Endothelial cell of umbilical vein (primary cell): ENCODE measurements around the gene COPZ2. TPM values are rescaled to one million over a fixed set of nuclear protein-coding genes. Genes with fewer than 3 reads are reported as not detected.

Experiments
- BruUV-seq: library from RNA; stranded (reverse); fragments of 400-500 nt; replicated peaks from 2 replicates; lab custom pipeline; 2021; lab: Mats Ljungman, UMichigan
- CTCF ChIA-PET: fragments of 300-600, 350-600 bp; sonication (Branson Sonifier 250); formaldehyde crosslinking; loops from one replicate; lab custom pipeline; 2021; ENCODE audit warnings: antibody characterized with exemption, inconsistent platforms; lab: Charles Lee
- POLR2A ChIA-PET: fragments of 300-600, 350-600 bp; sonication (Branson Sonifier 250); formaldehyde crosslinking; loops from one replicate; lab custom pipeline; 2021; ENCODE audit warnings: antibody characterized with exemption, inconsistent platforms; lab: Charles Lee
- DNase-seq: peaks from one replicate; pipeline ENCODE4 v3.0.0-alpha.2; 2011; ENCODE audit warnings: low read depth, low spot score
- FAIRE-seq: peaks from 2 replicates; lab custom pipeline; 2011; peaks lifted over from hg19 to GRCh38; lab: Jason Lieb, UNC
- H2AFZ ChIP-seq: 2 replicates; pipeline ENCODE4 v1.6.0; 2012; ENCODE audit warnings: low read depth, low read length, control low read depth, inconsistent platforms
- H3K27ac ChIP-seq: 2 replicates; pipeline ENCODE4 v1.5.1; 2011; ENCODE audit warnings: low read depth, mild to moderate bottlenecking, control low read depth, low read length, moderate library complexity; ENCODE audit not compliant: insufficient read depth
- H3K27me3 ChIP-seq, 2 experiments: 2 replicates each; pipeline versions ENCODE4 v1.6.0 to v1.6.1; 2011; ENCODE audit warnings: low read length in 2 of 2, mixed read lengths in 1 of 2; ENCODE audit not compliant: control insufficient read depth in 2 of 2, insufficient read depth in 2 of 2
- H3K36me3 ChIP-seq, 2 experiments: 2 replicates in 1 of 2; 3 replicates in 1 of 2; pipeline ENCODE4 v1.5.1; 2011; ENCODE audit warnings: low read length in 2 of 2, mild to moderate bottlenecking in 1 of 2, moderate library complexity in 1 of 2; ENCODE audit not compliant: control insufficient read depth in 2 of 2, insufficient read depth in 2 of 2; ENCODE audit errors: extremely low read depth in 1 of 2
- H3K4me1 ChIP-seq: 3 replicates; pipeline ENCODE4 v1.5.1; 2011; ENCODE audit warnings: mild to moderate bottlenecking, low read length; ENCODE audit not compliant: control insufficient read depth, insufficient read depth; ENCODE audit errors: extremely low read depth
- H3K4me2 ChIP-seq: 2 replicates; pipeline ENCODE4 v1.6.1; 2011; ENCODE audit warnings: low read length, control low read depth, mixed read lengths; ENCODE audit not compliant: insufficient read depth
- H3K4me3 ChIP-seq, 3 experiments: fragments of 200-600 bp in 1 of 3; sonication (generic), shearing (Covaris generic) in 1 of 3; replicated peaks in 1 of 3; 2 replicates each; pipeline ENCODE4 v1.5.1; 2011 to 2016; ENCODE audit warnings: control low read depth in 3 of 3, low read length in 3 of 3, mild to moderate bottlenecking in 2 of 3, inconsistent platforms in 1 of 3, low read depth in 1 of 3, moderate library complexity in 1 of 3; ENCODE audit not compliant: insufficient read depth in 1 of 3
- H3K79me2 ChIP-seq: 2 replicates; pipeline ENCODE4 v1.6.0; 2012; ENCODE audit warnings: low read length, inconsistent platforms; ENCODE audit not compliant: control insufficient read depth, insufficient read depth
- H3K9ac ChIP-seq: replicated peaks from 2 replicates; pipeline ENCODE3; 2011; ENCODE audit warnings: low read length, control low read depth; ENCODE audit not compliant: insufficient read depth; ENCODE audit errors: extremely low read depth
- H3K9me1 ChIP-seq: replicated peaks from 3 replicates; pipeline ENCODE4 v1.6.0; 2011; ENCODE audit warnings: mild to moderate bottlenecking, low read length; ENCODE audit not compliant: control insufficient read depth, insufficient read depth; ENCODE audit errors: extremely low read depth
- H3K9me3 ChIP-seq: replicated peaks from 2 replicates; pipeline ENCODE4 v1.5.1; 2012; ENCODE audit warnings: low read length, inconsistent platforms; ENCODE audit not compliant: control insufficient read depth, insufficient read depth
- H4K20me1 ChIP-seq: replicated peaks from 2 replicates; pipeline ENCODE3; 2011; ENCODE audit warnings: mild to moderate bottlenecking, low read length; ENCODE audit not compliant: control insufficient read depth, insufficient read depth; ENCODE audit errors: extremely low read depth
- EZH2 ChIP-seq: IDR thresholded peaks from 2 replicates; pipeline ENCODE4 v1.6.1; 2012; ENCODE audit warnings: borderline replicate concordance, low read depth, mild to moderate bottlenecking, moderate library complexity, low read length, inconsistent platforms; ENCODE audit not compliant: severe bottlenecking
- FOS ChIP-seq: IDR thresholded peaks from 2 replicates; pipeline ENCODE4 v1.6.1; 2011; ENCODE audit warnings: mild to moderate bottlenecking, low read length, moderate library complexity, borderline replicate concordance; ENCODE audit not compliant: insufficient read depth
- GATA2 ChIP-seq: IDR thresholded peaks from 2 replicates; pipeline ENCODE4 v1.7.0; 2011; ENCODE audit warnings: low read depth, mild to moderate bottlenecking, moderate library complexity, mixed read lengths, low read length; ENCODE audit not compliant: insufficient read length, insufficient read depth
- JUN ChIP-seq: IDR thresholded peaks from 2 replicates; pipeline ENCODE4 v1.6.1; 2011; ENCODE audit warnings: borderline replicate concordance, low read depth; ENCODE audit not compliant: insufficient read length, insufficient read depth
- MYC ChIP-seq: IDR thresholded peaks from one replicate; pipeline ENCODE4 v1.6.1; 2011; ENCODE audit warnings: mild to moderate bottlenecking, low read depth, low read length
- POLR2A ChIP-seq: IDR thresholded peaks from 2 replicates; pipeline ENCODE4 v1.6.1; 2012; ENCODE audit warnings: low read depth, mild to moderate bottlenecking, control low read depth, low read length
- POLR2AphosphoS5 ChIP-seq: IDR thresholded peaks from 2 replicates; pipeline ENCODE4 v1.6.1; 2012; ENCODE audit warnings: low read depth, mild to moderate bottlenecking, control low read depth, low read length, moderate library complexity; ENCODE audit not compliant: insufficient read depth
- dilution Hi-C: fragments of 300-500 bp; cut with MboI; formaldehyde crosslinking; loops from one replicate; pipeline ENCODE4 v1.15.0; 2019; ENCODE audit warnings: low sequenced_read_pairs; ENCODE audit not compliant: extremely low pct_ligation_motif_present
- intact Hi-C: fragments of 100-400 bp; cut with micrococcal nuclease; formaldehyde crosslinking; loops from one replicate; pipeline ENCODE4 v1.10.0; 2022
- polyA plus RNA-seq, 4 experiments: library from polyadenylated mRNA; depleted of rRNA in 3 of 4; stranded (reverse) in 3 of 4; unstranded in 1 of 4; fragments of >200 nt; gene quantifications; 2 replicates each; pipeline versions ENCODE4 v1.2.1 to v1.2.3, GENCODE V29; 2011 to 2012; ENCODE audit warnings: missing spikeins in 1 of 4
- total RNA-seq: library from RNA; stranded (reverse); gene quantifications from 2 replicates; pipeline ENCODE4 v1.2.3, GENCODE V29; 2021
- TF ChIP-seq, protein P1 (sequence below), 2 donors: IDR thresholded peaks; 1 replicate in 1 of 2; 2 replicates in 1 of 2; pipeline ENCODE4 v1.5.1; 2011; ENCODE audit warnings: low read length in 2 of 2, mild to moderate bottlenecking in 2 of 2, moderate library complexity in 2 of 2, control low read depth in 1 of 2, inconsistent platforms in 1 of 2, low read depth in 1 of 2; ENCODE audit not compliant: insufficient read depth in 1 of 2; ENCODE audit errors: extremely low read depth in 1 of 2
- TF ChIP-seq, protein P2 (sequence below): IDR thresholded peaks from 2 replicates; pipeline ENCODE4 v1.6.1; 2011; ENCODE audit not compliant: insufficient read depth, insufficient read length

The COPZ2 gene
- total and polyA plus RNA-seq, 2 donors (not counting 3 experiments of a cell fraction or from before 2014, with no cell fraction given) = 16.3 to 28.1 TPM

DNA sequence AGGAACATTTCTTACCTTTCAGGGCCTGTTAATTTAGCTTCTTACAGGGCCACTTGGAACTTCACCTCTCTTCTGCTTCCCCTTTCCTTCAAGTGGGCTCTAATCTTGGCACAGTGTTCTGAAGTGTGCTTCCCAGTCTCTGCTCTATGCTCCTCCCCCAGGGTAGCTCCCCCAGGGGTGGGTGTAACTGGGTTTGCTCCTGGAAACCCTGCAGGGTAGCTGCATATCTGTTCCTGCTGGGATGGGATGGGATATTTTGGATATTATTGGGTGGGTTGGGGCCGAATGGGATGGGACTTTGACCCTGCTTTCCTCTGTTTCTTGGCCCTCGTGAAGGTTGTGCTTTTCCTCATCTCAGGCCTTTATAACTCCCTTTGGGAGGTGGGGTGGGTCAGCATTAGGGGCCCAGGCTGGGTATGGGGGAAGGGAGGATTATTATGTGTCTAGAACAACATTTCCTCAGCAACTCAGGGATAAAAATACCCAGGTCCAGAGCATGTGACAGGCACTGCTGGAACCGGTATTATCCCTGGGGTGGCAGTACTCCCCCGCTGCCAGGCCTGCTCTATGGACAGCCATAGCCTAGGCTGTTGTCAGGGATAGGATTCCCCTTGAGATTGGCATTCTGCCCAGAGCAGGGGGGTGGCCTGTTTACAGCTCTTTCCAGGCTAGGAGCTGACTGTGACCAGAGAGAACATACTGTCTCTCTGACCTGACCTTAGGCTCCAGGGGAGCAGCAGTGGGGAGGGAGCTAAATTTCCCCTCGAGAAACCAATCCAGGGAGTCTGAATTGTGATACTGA, 15.6 kb upstream of the COPZ2 start:
- peak overlapping the region; percentile 10 for H3K9ac ChIP-seq

More for the DNA sequence above, 15.6 kb upstream of the COPZ2 start:
- Histone ChIP-seq H3K79me2 (peaks cover 69% of the 10 kb centered on the region), H3K9me1 (no peaks in the 10 kb centered on the region), H3K27ac (no peak overlapping the region), H3K36me3 (peaks cover 18 to 36% of the 10 kb centered on the region in 2 experiments), H3K9me3 (no peaks in the 10 kb centered on the region), H4K20me1 (no peaks in the 10 kb centered on the region), H3K4me2 (no peak overlapping the region), H3K4me1 (peaks cover 46% of the 10 kb centered on the region), H3K4me3 (peak overlapping the region in 1 of 3 experiments; percentile 8), H3K27me3 (no peaks in the 10 kb centered on the region), H2AFZ (no peak overlapping the region)
- dilution Hi-C loops = no loop called here
- intact Hi-C loops = loop anchor here (1.0 kb wide), 1 partner anchor 21 kb away; no protein-coding TSS in a partner anchor
- BruUV-seq = no TSS peak
- ChIA-PET POLR2A (no interaction called here), CTCF (interaction anchor here (0.9 to 2.3 kb wide), 7 partner anchors 10 to 35 kb away, joined by 3 to 25 read pairs (median 5); no protein-coding TSS in a partner anchor)
- no peak for TF ChIP-seq FOS
- no peak for TF ChIP-seq GATA2
- no peak for TF ChIP-seq POLR2AphosphoS5
- no peak for TF ChIP-seq POLR2A
- TF ChIP-seq EZH2 = no peak
- no peak for TF ChIP-seq JUN
- no peak for TF ChIP-seq MYC
- TF ChIP-seq, protein P1, sequence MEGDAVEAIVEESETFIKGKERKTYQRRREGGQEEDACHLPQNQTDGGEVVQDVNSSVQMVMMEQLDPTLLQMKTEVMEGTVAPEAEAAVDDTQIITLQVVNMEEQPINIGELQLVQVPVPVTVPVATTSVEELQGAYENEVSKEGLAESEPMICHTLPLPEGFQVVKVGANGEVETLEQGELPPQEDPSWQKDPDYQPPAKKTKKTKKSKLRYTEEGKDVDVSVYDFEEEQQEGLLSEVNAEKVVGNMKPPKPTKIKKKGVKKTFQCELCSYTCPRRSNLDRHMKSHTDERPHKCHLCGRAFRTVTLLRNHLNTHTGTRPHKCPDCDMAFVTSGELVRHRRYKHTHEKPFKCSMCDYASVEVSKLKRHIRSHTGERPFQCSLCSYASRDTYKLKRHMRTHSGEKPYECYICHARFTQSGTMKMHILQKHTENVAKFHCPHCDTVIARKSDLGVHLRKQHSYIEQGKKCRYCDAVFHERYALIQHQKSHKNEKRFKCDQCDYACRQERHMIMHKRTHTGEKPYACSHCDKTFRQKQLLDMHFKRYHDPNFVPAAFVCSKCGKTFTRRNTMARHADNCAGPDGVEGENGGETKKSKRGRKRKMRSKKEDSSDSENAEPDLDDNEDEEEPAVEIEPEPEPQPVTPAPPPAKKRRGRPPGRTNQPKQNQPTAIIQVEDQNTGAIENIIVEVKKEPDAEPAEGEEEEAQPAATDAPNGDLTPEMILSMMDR (IDR thresholded peaks at IDR 0.05; ENCODE audit: extremely low read depth in 1 of 2, insufficient read depth in 1 of 2, low read depth in 1 of 2, low read length in 2 of 2) = no peak
- TF ChIP-seq, protein P2, sequence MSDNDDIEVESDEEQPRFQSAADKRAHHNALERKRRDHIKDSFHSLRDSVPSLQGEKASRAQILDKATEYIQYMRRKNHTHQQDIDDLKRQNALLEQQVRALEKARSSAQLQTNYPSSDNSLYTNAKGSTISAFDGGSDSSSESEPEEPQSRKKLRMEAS = no peak
- peak; percentile 74 for FAIRE-seq
- peak; percentile 63 for DNase-seq
